H1 (cell line): Measurements from ENCODE around the gene BLNK. TPM values are rescaled to one million over a fixed set of nuclear protein-coding genes. Genes with fewer than 3 reads are reported as not detected.

Source experiments
- CREB1 ChIP-seq: IDR thresholded peaks from 2 replicates; pipeline ENCODE4 v1.6.1; 2012; ENCODE audit warnings: inconsistent platforms
- HDAC6 ChIP-seq: IDR thresholded peaks from one replicate; pipeline ENCODE4 v1.7.1; 2012; ENCODE audit warnings: low read depth, mild to moderate bottlenecking, inconsistent platforms, low read length, moderate library complexity
- KDM1A ChIP-seq: fragments of 200-600, 300-600 bp; sonication (generic); IDR thresholded peaks from 2 replicates; pipeline ENCODE4 v1.7.1; 2016; ENCODE audit warnings: mild to moderate bottlenecking, low read length, borderline replicate concordance
- KDM4A ChIP-seq: IDR thresholded peaks from one replicate; pipeline ENCODE4 v1.7.1; 2012; ENCODE audit warnings: low read depth, mild to moderate bottlenecking, moderate library complexity, low read length, inconsistent platforms; ENCODE audit not compliant: severe bottlenecking
- RBBP5 ChIP-seq: IDR thresholded peaks from 2 replicates; pipeline ENCODE4 v1.7.1; 2012; ENCODE audit warnings: low read depth, mild to moderate bottlenecking, inconsistent platforms, low read length, moderate library complexity, borderline replicate concordance
- SIX5 ChIP-seq: IDR thresholded peaks from 2 replicates; pipeline ENCODE4 v1.6.1; 2011; ENCODE audit warnings: mild to moderate bottlenecking, low read depth, low read length
- TBP ChIP-seq: IDR thresholded peaks from 2 replicates; pipeline ENCODE4 v1.6.1; 2011; ENCODE audit warnings: low read depth, low read length, improper control_type of control experiment
- TCF12 ChIP-seq: IDR thresholded peaks from 2 replicates; pipeline ENCODE4 v1.6.1; 2011; ENCODE audit warnings: low read depth, mild to moderate bottlenecking, low read length
- polyA plus RNA-seq, 7 experiments: library from polyadenylated mRNA; depleted of rRNA in 3 of 7; stranded (reverse) in 5 of 7; unstranded in 2 of 7; fragments of >200 nt in 5 of 7; fragments of 200-250 nt in 2 of 7; gene quantifications; 1 replicate in 5 of 7; 2 replicates in 1 of 7; 4 replicates in 1 of 7; pipeline versions ENCODE4 v1.2.1 to v1.2.3, GENCODE V29; 2011 to 2013; ENCODE audit warnings: missing spikeins in 2 of 7, mixed read lengths in 2 of 7
- total RNA-seq: library from RNA; stranded (reverse); fragmentation: NEBNext Ultra II Directional; extraction: Animal tissue kit (Norgen Biotek cat#: 25700); gene quantifications from 2 replicates; pipeline ENCODE4 v1.2.1, GENCODE V29; 2021
- TF ChIP-seq, protein P1 (sequence below): fragments of 300-600 bp; sonication (generic); IDR thresholded peaks from 2 replicates; pipeline ENCODE4 v1.7.1; 2012; ENCODE audit warnings: low read length, moderate library complexity, mild to moderate bottlenecking, inconsistent platforms; ENCODE audit not compliant: insufficient replicate concordance
- TF ChIP-seq, protein P2 (sequence below): IDR thresholded peaks from 2 replicates; pipeline ENCODE4 v1.6.1; 2012; ENCODE audit warnings: inconsistent platforms
- TF ChIP-seq, protein P3 (sequence below): IDR thresholded peaks from 2 replicates; pipeline ENCODE4 v1.6.1; 2012; ENCODE audit warnings: inconsistent platforms

BLNK gene
- total and polyA plus RNA-seq, 2 of the 8 experiments (the other 6 are each of a cell fraction or from before 2014, with no cell fraction given), result not detected

DNA sequence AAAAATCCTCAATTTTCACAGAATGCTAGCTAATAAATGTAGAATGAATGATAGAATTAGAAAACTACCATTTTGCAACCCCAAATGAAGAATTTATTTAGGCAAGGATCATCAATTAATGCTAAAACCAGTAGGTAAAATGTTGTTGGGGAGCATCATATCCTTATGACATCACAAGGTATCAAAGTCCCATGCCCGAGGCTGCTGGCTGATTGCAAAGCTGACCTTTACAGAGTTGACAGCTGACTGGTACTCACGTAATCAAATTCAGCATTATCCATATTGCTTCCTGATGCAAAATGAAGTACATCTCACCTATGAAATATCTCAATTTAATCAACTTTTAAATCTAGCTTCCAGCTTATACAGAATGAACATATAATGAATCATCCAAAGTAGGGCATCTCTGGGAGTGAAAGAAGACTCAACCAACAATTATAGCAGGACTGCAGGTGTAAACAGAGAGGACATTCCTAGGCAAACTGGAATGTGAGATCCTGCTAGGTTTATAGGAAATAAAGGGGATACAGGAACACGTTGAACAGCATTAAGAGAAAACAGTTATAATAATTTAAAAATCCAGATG lies 10.2 kb upstream of the BLNK start (continued):
- TF ChIP-seq, protein P1, sequence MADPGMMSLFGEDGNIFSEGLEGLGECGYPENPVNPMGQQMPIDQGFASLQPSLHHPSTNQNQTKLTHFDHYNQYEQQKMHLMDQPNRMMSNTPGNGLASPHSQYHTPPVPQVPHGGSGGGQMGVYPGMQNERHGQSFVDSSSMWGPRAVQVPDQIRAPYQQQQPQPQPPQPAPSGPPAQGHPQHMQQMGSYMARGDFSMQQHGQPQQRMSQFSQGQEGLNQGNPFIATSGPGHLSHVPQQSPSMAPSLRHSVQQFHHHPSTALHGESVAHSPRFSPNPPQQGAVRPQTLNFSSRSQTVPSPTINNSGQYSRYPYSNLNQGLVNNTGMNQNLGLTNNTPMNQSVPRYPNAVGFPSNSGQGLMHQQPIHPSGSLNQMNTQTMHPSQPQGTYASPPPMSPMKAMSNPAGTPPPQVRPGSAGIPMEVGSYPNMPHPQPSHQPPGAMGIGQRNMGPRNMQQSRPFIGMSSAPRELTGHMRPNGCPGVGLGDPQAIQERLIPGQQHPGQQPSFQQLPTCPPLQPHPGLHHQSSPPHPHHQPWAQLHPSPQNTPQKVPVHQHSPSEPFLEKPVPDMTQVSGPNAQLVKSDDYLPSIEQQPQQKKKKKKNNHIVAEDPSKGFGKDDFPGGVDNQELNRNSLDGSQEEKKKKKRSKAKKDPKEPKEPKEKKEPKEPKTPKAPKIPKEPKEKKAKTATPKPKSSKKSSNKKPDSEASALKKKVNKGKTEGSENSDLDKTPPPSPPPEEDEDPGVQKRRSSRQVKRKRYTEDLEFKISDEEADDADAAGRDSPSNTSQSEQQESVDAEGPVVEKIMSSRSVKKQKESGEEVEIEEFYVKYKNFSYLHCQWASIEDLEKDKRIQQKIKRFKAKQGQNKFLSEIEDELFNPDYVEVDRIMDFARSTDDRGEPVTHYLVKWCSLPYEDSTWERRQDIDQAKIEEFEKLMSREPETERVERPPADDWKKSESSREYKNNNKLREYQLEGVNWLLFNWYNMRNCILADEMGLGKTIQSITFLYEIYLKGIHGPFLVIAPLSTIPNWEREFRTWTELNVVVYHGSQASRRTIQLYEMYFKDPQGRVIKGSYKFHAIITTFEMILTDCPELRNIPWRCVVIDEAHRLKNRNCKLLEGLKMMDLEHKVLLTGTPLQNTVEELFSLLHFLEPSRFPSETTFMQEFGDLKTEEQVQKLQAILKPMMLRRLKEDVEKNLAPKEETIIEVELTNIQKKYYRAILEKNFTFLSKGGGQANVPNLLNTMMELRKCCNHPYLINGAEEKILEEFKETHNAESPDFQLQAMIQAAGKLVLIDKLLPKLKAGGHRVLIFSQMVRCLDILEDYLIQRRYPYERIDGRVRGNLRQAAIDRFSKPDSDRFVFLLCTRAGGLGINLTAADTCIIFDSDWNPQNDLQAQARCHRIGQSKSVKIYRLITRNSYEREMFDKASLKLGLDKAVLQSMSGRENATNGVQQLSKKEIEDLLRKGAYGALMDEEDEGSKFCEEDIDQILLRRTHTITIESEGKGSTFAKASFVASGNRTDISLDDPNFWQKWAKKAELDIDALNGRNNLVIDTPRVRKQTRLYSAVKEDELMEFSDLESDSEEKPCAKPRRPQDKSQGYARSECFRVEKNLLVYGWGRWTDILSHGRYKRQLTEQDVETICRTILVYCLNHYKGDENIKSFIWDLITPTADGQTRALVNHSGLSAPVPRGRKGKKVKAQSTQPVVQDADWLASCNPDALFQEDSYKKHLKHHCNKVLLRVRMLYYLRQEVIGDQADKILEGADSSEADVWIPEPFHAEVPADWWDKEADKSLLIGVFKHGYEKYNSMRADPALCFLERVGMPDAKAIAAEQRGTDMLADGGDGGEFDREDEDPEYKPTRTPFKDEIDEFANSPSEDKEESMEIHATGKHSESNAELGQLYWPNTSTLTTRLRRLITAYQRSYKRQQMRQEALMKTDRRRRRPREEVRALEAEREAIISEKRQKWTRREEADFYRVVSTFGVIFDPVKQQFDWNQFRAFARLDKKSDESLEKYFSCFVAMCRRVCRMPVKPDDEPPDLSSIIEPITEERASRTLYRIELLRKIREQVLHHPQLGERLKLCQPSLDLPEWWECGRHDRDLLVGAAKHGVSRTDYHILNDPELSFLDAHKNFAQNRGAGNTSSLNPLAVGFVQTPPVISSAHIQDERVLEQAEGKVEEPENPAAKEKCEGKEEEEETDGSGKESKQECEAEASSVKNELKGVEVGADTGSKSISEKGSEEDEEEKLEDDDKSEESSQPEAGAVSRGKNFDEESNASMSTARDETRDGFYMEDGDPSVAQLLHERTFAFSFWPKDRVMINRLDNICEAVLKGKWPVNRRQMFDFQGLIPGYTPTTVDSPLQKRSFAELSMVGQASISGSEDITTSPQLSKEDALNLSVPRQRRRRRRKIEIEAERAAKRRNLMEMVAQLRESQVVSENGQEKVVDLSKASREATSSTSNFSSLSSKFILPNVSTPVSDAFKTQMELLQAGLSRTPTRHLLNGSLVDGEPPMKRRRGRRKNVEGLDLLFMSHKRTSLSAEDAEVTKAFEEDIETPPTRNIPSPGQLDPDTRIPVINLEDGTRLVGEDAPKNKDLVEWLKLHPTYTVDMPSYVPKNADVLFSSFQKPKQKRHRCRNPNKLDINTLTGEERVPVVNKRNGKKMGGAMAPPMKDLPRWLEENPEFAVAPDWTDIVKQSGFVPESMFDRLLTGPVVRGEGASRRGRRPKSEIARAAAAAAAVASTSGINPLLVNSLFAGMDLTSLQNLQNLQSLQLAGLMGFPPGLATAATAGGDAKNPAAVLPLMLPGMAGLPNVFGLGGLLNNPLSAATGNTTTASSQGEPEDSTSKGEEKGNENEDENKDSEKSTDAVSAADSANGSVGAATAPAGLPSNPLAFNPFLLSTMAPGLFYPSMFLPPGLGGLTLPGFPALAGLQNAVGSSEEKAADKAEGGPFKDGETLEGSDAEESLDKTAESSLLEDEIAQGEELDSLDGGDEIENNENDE, result no peak
- TF ChIP-seq, protein P2, sequence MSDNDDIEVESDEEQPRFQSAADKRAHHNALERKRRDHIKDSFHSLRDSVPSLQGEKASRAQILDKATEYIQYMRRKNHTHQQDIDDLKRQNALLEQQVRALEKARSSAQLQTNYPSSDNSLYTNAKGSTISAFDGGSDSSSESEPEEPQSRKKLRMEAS, result no peak
- TF ChIP-seq TBP, result no peak
- TF ChIP-seq, protein P3, sequence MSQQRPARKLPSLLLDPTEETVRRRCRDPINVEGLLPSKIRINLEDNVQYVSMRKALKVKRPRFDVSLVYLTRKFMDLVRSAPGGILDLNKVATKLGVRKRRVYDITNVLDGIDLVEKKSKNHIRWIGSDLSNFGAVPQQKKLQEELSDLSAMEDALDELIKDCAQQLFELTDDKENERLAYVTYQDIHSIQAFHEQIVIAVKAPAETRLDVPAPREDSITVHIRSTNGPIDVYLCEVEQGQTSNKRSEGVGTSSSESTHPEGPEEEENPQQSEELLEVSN, result no peak
- no peak for TF ChIP-seq TCF12
- TF ChIP-seq SIX5, result no peak
- TF ChIP-seq HDAC6, result no peak
- no peak for TF ChIP-seq KDM1A
- TF ChIP-seq RBBP5, result no peak
- no peak for TF ChIP-seq KDM4A
- no peak for TF ChIP-seq CREB1
